Fibroblast of pulmonary artery (primary cell): ENCODE measurements around the gene PHRF1.
"Not testable (repeated sequence)": the region's sequence is repeated elsewhere in the genome, so short reads cannot be mapped to it uniquely, and the experiment has no call there.

Experiments used
- DNase-seq: peaks from one replicate; pipeline ENCODE4 v3.0.0-alpha.2; 2010; ENCODE audit warnings: low read depth
- H3K4me3 ChIP-seq: replicated peaks from 2 replicates; pipeline ENCODE4 v1.5.1; 2011; ENCODE audit warnings: low read depth, mild to moderate bottlenecking, control low read depth, low read length, moderate library complexity
- CTCF ChIP-seq: IDR thresholded peaks from 2 replicates; pipeline ENCODE4 v1.5.1; 2011; ENCODE audit warnings: mild to moderate bottlenecking, control low read depth, low read length, inconsistent platforms; ENCODE audit errors: missing control alignments

The PHRF1 gene

GRCh38 chr11:645536-645935, 69.3 kb downstream of the PHRF1 start:
- no peak for DNase-seq
- no peak for TF ChIP-seq CTCF
- no peak overlapping the region for H3K4me3 ChIP-seq

- TF ChIP-seq CTCF, result no peak
Measured at GRCh38 chr11:646214-646613, 69.9 kb downstream of the PHRF1 start.

GRCh38 chr11:647672-648158, 71.4 kb downstream of the PHRF1 start:
- not testable (repeated sequence) for DNase-seq, H3K4me3 ChIP-seq

More at GRCh38 chr11:646214-646613, 69.9 kb downstream of the PHRF1 start:
- DNase-seq, result no peak
- H3K4me3 ChIP-seq, result no peak overlapping the region

GRCh38 chr11:650482-650881, 74.2 kb downstream of the PHRF1 start:
- no peak overlapping the region for H3K4me3 ChIP-seq
- no peak for TF ChIP-seq CTCF
- no peak for DNase-seq

GRCh38 chr11:653136-653535, 76.9 kb downstream of the PHRF1 start:
- DNase-seq, H3K4me3 ChIP-seq: not testable (repeated sequence)

- no peak for TF ChIP-seq CTCF
- H3K4me3 ChIP-seq, result no peak overlapping the region
- no peak for DNase-seq
Measured at GRCh38 chr11:653837-654236, 77.6 kb downstream of the PHRF1 start.

GRCh38 chr11:654444-654843, 78.2 kb downstream of the PHRF1 start:
- H3K4me3 ChIP-seq, DNase-seq: not testable (repeated sequence)

GRCh38 chr11:655036-655726, 78.9 kb downstream of the PHRF1 start:
- no peak for TF ChIP-seq CTCF
- DNase-seq, result no peak
- H3K4me3 ChIP-seq, result no peak overlapping the region

- no peak for TF ChIP-seq CTCF
- no peak overlapping the region for H3K4me3 ChIP-seq
- DNase-seq, result no peak
Measured at GRCh38 chr11:656426-656825, 80.2 kb downstream of the PHRF1 start.
